Measurements from ENCODE around the gene ZNF638.

GRCh38 chr2:71336802-71337201 is 5.2 kb downstream of the ZNF638 start:
- TF ChIP-seq CTCF (conservative IDR thresholded peaks at IDR 0.05): no peak
- no peak for TF ChIP-seq ZFX (IDR thresholded peaks at IDR 0.05)

All from C4-2B (cell line).